IMR-90 (cell line): ENCODE results near the gene OR6J1. TPM values are rescaled to one million over a fixed set of nuclear protein-coding genes. Genes with fewer than 3 reads are reported as not detected.

ENCODE experiments used
- ATAC-seq: fragments of 200-7000 bp; cut with Tn5 transposase; 2 replicates; pipeline ENCODE4 v1.9.1; 2020; ENCODE audit warnings: low read depth, mild to moderate bottlenecking, moderate library complexity
- BruUV-seq: library from RNA; stranded (reverse); fragments of 400-500 nt; replicated peaks from 2 replicates; lab custom pipeline; 2021; lab: Mats Ljungman, UMichigan
- CTCF ChIA-PET: fragments of 300-600 bp; formaldehyde crosslinking; extraction: SDS; loops from one replicate; lab custom pipeline; 2021; ENCODE audit warnings: antibody characterized with exemption; lab: Yijun Ruan, JAX
- POLR2A ChIA-PET: fragments of 300-600 bp; sonication (Branson Sonifier 250); formaldehyde crosslinking; loops from one replicate; lab custom pipeline; 2022; ENCODE audit warnings: antibody characterized with exemption; ENCODE audit not compliant: unreplicated experiment; lab: Charles Lee
- DNase-seq: peaks from one replicate; pipeline ENCODE4 v3.0.0; 2013
- H2AFZ ChIP-seq: replicated peaks from 2 replicates; pipeline ENCODE3; 2013; ENCODE audit warnings: low read length, mild to moderate bottlenecking; ENCODE audit not compliant: poor library complexity
- H2AK5ac ChIP-seq: 2 replicates; pipeline ENCODE4 v1.6.1; 2013; ENCODE audit warnings: low read depth, low read length, inconsistent platforms
- H2AK9ac ChIP-seq: replicated peaks from 2 replicates; pipeline ENCODE3; 2013; ENCODE audit warnings: mild to moderate bottlenecking, low read depth, low read length, moderate library complexity; ENCODE audit not compliant: poor library complexity
- H2BK120ac ChIP-seq: 2 replicates; pipeline ENCODE4 v1.6.1; 2013; ENCODE audit warnings: low read depth, low read length, inconsistent platforms
- H2BK15ac ChIP-seq: 3 replicates; pipeline ENCODE4 v1.6.1; 2013; ENCODE audit warnings: low read depth, low read length, inconsistent platforms
- H2BK20ac ChIP-seq: 2 replicates; pipeline ENCODE4 v1.6.1; 2013; ENCODE audit warnings: low read depth, mild to moderate bottlenecking, inconsistent platforms, low read length, moderate library complexity
- H2BK5ac ChIP-seq: 2 replicates; pipeline ENCODE4 v1.6.1; 2013; ENCODE audit warnings: mild to moderate bottlenecking, low read depth, low read length, inconsistent platforms; ENCODE audit not compliant: poor library complexity, severe bottlenecking
- H3K14ac ChIP-seq: replicated peaks from 2 replicates; pipeline ENCODE4 v1.6.1; 2013; ENCODE audit warnings: low read depth, low read length, inconsistent platforms
- H3K18ac ChIP-seq: 2 replicates; pipeline ENCODE4 v1.6.1; 2013; ENCODE audit warnings: low read depth, low read length, control low read depth
- H3K23ac ChIP-seq: 2 replicates; pipeline ENCODE4 v1.6.1; 2013; ENCODE audit warnings: low read depth, low read length, inconsistent platforms
- H3K27ac ChIP-seq: 2 replicates; pipeline ENCODE4 v1.5.1; 2013; ENCODE audit warnings: mild to moderate bottlenecking, control low read depth, low read length; ENCODE audit not compliant: insufficient read depth
- H3K27me3 ChIP-seq: 2 replicates; pipeline ENCODE4 v1.6.1; 2013; ENCODE audit warnings: low read length; ENCODE audit not compliant: control insufficient read depth, insufficient read depth
- H3K36me3 ChIP-seq: 2 replicates; pipeline ENCODE4 v1.6.1; 2013; ENCODE audit warnings: low read length, mixed read lengths; ENCODE audit not compliant: control insufficient read depth, insufficient read depth
- H3K4ac ChIP-seq: 2 replicates; pipeline ENCODE4 v1.6.1; 2013; ENCODE audit warnings: low read depth, low read length, inconsistent platforms
- H3K4me1 ChIP-seq: 2 replicates; pipeline ENCODE4 v1.6.1; 2013; ENCODE audit warnings: low read length, mixed read lengths; ENCODE audit not compliant: control insufficient read depth, insufficient read depth
- H3K4me2 ChIP-seq: 2 replicates; pipeline ENCODE4 v1.6.1; 2013; ENCODE audit warnings: low read depth, mild to moderate bottlenecking, control low read depth, low read length, moderate library complexity
- H3K4me3 ChIP-seq: 2 replicates; pipeline ENCODE4 v1.5.1; 2013; ENCODE audit warnings: low read depth, mild to moderate bottlenecking, control low read depth, low read length, moderate library complexity; ENCODE audit not compliant: insufficient read depth
- H3K56ac ChIP-seq: 2 replicates; pipeline ENCODE4 v1.6.1; 2013; ENCODE audit warnings: low read length, inconsistent platforms; ENCODE audit not compliant: insufficient read depth; ENCODE audit errors: extremely low read depth
- H3K79me1 ChIP-seq, 2 experiments: 2 replicates each; pipeline ENCODE4 v1.6.1; 2013; ENCODE audit warnings: low read length in 2 of 2, inconsistent platforms in 1 of 2, low read depth in 1 of 2
- H3K9ac ChIP-seq: 2 replicates; pipeline ENCODE4 v1.6.1; 2013; ENCODE audit warnings: low read depth, low read length, control low read depth
- H3K9me1 ChIP-seq: 2 replicates; pipeline ENCODE4 v1.6.1; 2013; ENCODE audit warnings: low read length, inconsistent platforms; ENCODE audit not compliant: insufficient read depth
- H3K9me3 ChIP-seq: 2 replicates; pipeline ENCODE4 v1.6.1; 2013; ENCODE audit warnings: low read length; ENCODE audit not compliant: control insufficient read depth, insufficient read depth
- H4K20me1 ChIP-seq: 2 replicates; pipeline ENCODE4 v1.6.1; 2013; ENCODE audit warnings: low read length, inconsistent platforms; ENCODE audit not compliant: insufficient read depth
- H4K5ac ChIP-seq: 2 replicates; pipeline ENCODE4 v1.6.1; 2013; ENCODE audit warnings: mild to moderate bottlenecking, low read depth, low read length, control low read depth
- H4K8ac ChIP-seq, 2 experiments: 2 replicates each; pipeline ENCODE4 v1.6.1; 2013; ENCODE audit warnings: low read depth in 2 of 2, low read length in 2 of 2, control low read depth in 1 of 2, inconsistent platforms in 1 of 2
- H4K91ac ChIP-seq: 2 replicates; pipeline ENCODE4 v1.6.1; 2013; ENCODE audit warnings: low read depth, low read length, inconsistent platforms; ENCODE audit not compliant: insufficient read depth
- BHLHE40 ChIP-seq: fragments of 150-350 bp; IDR thresholded peaks from 2 replicates; pipeline ENCODE4 v1.6.1; 2016; ENCODE audit warnings: mild to moderate bottlenecking, low read depth, low read length
- CTCF ChIP-seq: conservative IDR thresholded peaks from 2 replicates; pipeline ENCODE4 v1.5.1; 2012; ENCODE audit warnings: mild to moderate bottlenecking, low read depth, low read length, improper control_type of control experiment
- FOS ChIP-seq: fragments of 150-350 bp; IDR thresholded peaks from 2 replicates; pipeline ENCODE4 v1.6.1; 2016; ENCODE audit warnings: low read depth, low read length
- MAFK ChIP-seq: IDR thresholded peaks from 2 replicates; pipeline ENCODE4 v1.6.1; 2012; ENCODE audit warnings: low read depth, low read length, improper control_type of control experiment
- MAZ ChIP-seq: IDR thresholded peaks from 2 replicates; pipeline ENCODE4 v1.6.1; 2012; ENCODE audit warnings: low read depth, mild to moderate bottlenecking, low read length, improper control_type of control experiment, moderate library complexity, borderline replicate concordance
- MXI1 ChIP-seq: IDR thresholded peaks from 2 replicates; pipeline ENCODE4 v1.6.1; 2012; ENCODE audit warnings: low read depth, mild to moderate bottlenecking, low read length, moderate library complexity, borderline replicate concordance
- POLR2A ChIP-seq: IDR thresholded peaks from 2 replicates; pipeline ENCODE4 v1.6.1; 2012; ENCODE audit warnings: mild to moderate bottlenecking, low read depth, low read length
- RAD21 ChIP-seq: IDR thresholded peaks from 2 replicates; pipeline ENCODE4 v1.6.1; 2012; ENCODE audit warnings: low read length, improper control_type of control experiment
- RFX5 ChIP-seq: IDR thresholded peaks from 2 replicates; pipeline ENCODE4 v1.8.0; 2012; ENCODE audit warnings: low read depth, mild to moderate bottlenecking, low read length, moderate library complexity
- SMC3 ChIP-seq: fragments of 150-350 bp; IDR thresholded peaks from 2 replicates; pipeline ENCODE4 v1.6.1; 2016; ENCODE audit warnings: low read depth, mild to moderate bottlenecking, antibody characterized with exemption, low read length, moderate library complexity
- WGBS, 2 experiments: methylation state at CpG; one replicate each; pipeline versions ENCODE4 v1.1.5 to v1.1.7; 2013; ENCODE audit warnings: missing lambda C conversion rate in 2 of 2; ENCODE audit not compliant: insufficient read length in 1 of 2; ENCODE audit errors: extremely low coverage in 2 of 2; 5-methylcytosine and 5-hydroxymethylcytosine counted together
- dilution Hi-C: fragments of 300-500 bp; cut with HindIII; formaldehyde crosslinking; loops from one replicate; pipeline ENCODE4 v1.14.3; 2018; ENCODE audit warnings: low sequenced_read_pairs; ENCODE audit not compliant: unreplicated experiment
- in situ Hi-C: fragments of 300-500 bp; cut with MboI; formaldehyde crosslinking; loops from 3 replicates; pipeline ENCODE4 v1.14.3; 2019; ENCODE audit warnings: low sequenced_read_pairs, inconsistent platforms, mixed read lengths
- intact Hi-C: fragments of 100-400 bp; cut with micrococcal nuclease; formaldehyde crosslinking; loops from 2 replicates; pipeline ENCODE4 v1.10.0; 2022
- polyA plus RNA-seq, 3 experiments: library from polyadenylated mRNA; depleted of rRNA; stranded (reverse); fragments of >200 nt; gene quantifications; 2 replicates each; pipeline ENCODE4 v1.2.3, GENCODE V29; 2012; ENCODE audit warnings: low replicate concordance in 1 of 3
- total RNA-seq: library from RNA; depleted of rRNA; stranded (reverse); fragments of >200 nt; gene quantifications from 2 replicates; pipeline ENCODE4 v1.2.3, GENCODE V29; 2012

The OR6J1 gene
- total and polyA plus RNA-seq, 2 of the 4 experiments (the other 2 are of a cell fraction) = not detected

GRCh38 chr14:22599349-22599748 lies 44.8 kb downstream of the OR6J1 start:
- Histone ChIP-seq H3K23ac (peak overlapping the region; percentile 85), H2BK120ac (peak overlapping the region; percentile 33), H3K4me1 (peaks cover 4% of the 10 kb centered on the region), H2BK5ac (no peak overlapping the region), H3K4ac (peak overlapping the region; percentile 71), H2AFZ (peak overlapping the region; percentile 23), H4K5ac (peak overlapping the region; percentile 83), H3K79me1 (peaks cover 13 to 31% of the 10 kb centered on the region in 2 experiments), H3K56ac (no peak overlapping the region), H3K9ac (peak overlapping the region; percentile 92; the same call in 1 of the 2 replicates), H3K9me3 (no peaks in the 10 kb centered on the region), H3K27me3 (no peaks in the 10 kb centered on the region), H3K18ac (peak overlapping the region; percentile 51), H3K14ac (peak overlapping the region; percentile 75), H3K9me1 (peaks cover 19% of the 10 kb centered on the region), H4K20me1 (no peaks in the 10 kb centered on the region; the same call in 1 of the 2 replicates), H3K4me3 (peak overlapping the region; percentile 92), H3K27ac (no peak overlapping the region), H4K91ac (peak overlapping the region; percentile 29; the same call in 1 of the 2 replicates), H2BK20ac (peak overlapping the region; percentile 48), H3K36me3 (peaks cover 24% of the 10 kb centered on the region), H2AK5ac (peak overlapping the region; percentile 44; the same call in 1 of the 2 replicates), H4K8ac (peak overlapping the region in 1 of 2 experiments; percentile 45; a peak in 1 of 4 replicates), H3K4me2 (peak overlapping the region; percentile 90), H2BK15ac (peak overlapping the region; percentile 15; the same call in 1 of the 3 replicates), H2AK9ac (peak overlapping the region; percentile 3)
- no peak for ATAC-seq
- in situ Hi-C loops = no loop called here
- no peak for DNase-seq
- no CpG with 5 or more reads among the region's 3 CpGs for WGBS, 2 experiments
- ChIA-PET CTCF (interaction anchor here (0.5 to 2.2 kb wide), 4 partner anchors 10 to 1483 kb away, joined by 3 to 14 read pairs (median 5); partner anchors contain the start of gene DAD1), POLR2A (interaction anchor here (0.6 to 1.2 kb wide), 2 partner anchors 10 to 11 kb away, joined by 3 to 6 read pairs; partner anchors contain the start of gene DAD1)
- TF ChIP-seq CTCF = no peak
- no peak for TF ChIP-seq MXI1
- no peak for TF ChIP-seq POLR2A
- no peak for TF ChIP-seq MAFK
- no peak for TF ChIP-seq MAZ
- TF ChIP-seq RFX5 = no peak
- no peak for TF ChIP-seq RAD21
- TF ChIP-seq SMC3 = no peak
- no peak for TF ChIP-seq FOS
- TF ChIP-seq BHLHE40 = no peak
- dilution Hi-C loops = no loop called here
- no TSS peak for BruUV-seq
- intact Hi-C loops = no loop called here
